GM18511 (cell line): ENCODE data around the gene ALDH2.
"Not testable (repeated sequence)": the region's sequence is repeated elsewhere in the genome, so short reads cannot be mapped to it uniquely, and the experiment has no call there.

Source experiments
- ATAC-seq: cut with Tn5 transposase; IDR thresholded peaks from one replicate; pipeline ENCODE4 v1.9.1; 2021; ENCODE audit warnings: mild to moderate bottlenecking, moderate library complexity; ENCODE audit not compliant: unreplicated experiment

ALDH2 gene

DNA sequence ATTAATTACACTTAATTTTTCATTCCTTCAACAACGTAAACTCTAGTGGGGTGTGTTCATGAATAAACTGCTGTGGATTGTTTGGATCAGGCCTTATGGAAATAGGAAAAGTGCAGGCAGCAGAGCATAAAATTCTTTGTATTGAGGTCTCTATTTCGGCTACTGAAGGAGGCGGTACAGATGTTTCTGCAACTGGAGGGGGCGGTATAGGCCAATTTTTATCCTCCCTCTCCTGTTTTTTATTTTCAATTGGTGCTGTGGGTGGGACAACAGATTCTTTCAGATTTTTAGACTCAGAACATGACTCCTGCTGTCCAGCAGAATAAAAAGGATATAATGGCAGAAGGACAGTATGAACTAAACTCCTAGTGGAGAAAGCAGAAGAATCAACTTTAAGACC is 57.6 kb downstream of the ALDH2 start:
- not testable (repeated sequence) for ATAC-seq

DNA sequence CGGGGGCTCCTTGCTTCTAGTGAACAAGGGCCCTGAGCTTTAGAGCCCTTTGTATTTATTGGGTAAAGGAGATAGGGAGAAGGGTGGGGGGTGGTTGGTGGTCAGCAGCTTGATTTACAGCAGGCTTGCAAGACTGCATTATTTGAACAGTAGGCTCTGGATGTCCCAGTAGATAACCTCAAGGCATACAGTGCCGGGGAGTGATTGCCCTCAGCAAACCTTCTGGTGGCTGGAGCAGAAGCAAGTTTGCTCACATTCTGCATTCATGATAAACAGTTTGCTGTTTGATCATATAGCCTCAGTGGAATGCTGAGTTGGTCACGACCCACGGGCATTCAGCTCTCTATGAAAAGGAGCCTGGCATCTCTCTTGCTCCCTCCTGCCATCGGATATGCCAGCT is 58.8 kb downstream of the ALDH2 start:
- no peak for ATAC-seq

DNA sequence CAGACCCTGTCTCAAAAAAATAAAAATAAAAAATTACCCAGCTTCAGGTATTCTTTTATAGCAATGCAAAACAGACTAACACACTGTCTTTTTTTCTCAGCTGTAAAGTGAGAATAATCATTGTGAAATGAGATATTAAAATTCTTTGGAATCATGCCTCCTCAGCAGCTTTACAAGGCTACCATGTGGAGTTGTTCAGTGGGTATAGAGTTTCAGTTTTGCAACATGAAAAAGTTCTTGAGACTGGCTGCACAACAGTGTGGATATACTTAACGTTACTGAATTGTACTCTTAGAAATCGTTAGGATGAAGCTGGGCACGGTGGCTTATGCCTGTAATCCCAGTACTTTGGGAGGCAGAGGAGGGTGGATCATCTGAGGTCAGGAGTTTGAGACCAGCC is 59.6 kb downstream of the ALDH2 start:
- ATAC-seq = no peak

DNA sequence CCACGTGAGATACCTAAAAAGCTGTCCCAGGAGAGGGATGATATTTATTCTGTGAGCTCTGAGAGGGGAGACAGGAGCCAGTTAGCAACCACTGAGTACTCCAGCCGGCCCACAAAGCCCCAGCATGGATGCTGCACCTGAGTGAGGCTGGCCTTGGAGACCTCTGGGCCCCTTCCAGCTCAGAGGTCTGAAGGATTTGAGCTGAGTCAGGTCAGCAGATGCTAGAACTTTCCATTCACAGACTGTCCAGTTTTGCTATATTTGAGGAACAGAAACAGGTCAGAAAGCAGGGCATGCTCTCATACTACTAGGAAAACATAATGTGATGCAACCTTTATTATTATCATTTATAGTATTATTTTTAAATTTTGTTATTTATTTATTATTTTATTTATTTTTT is 60.3 kb downstream of the ALDH2 start:
- no peak for ATAC-seq

DNA sequence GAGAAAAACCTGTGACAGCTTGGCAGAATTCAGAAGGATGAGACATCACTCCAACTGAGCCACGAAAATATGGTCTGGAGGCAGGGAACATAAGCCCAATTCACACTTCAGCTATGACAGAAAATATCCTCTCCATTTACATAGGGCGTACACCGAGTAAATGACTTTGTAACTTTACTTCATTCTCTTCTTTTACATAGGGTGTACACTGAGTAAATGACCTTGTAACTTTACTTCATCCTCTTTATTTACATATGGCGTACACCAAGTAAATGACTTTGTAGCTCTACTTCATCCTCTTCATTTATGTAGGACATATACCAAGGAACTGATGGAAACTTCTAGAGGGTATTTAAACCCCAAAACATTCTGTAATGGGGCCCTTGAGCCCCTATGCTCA is 61.2 kb downstream of the ALDH2 start:
- no peak for ATAC-seq

DNA sequence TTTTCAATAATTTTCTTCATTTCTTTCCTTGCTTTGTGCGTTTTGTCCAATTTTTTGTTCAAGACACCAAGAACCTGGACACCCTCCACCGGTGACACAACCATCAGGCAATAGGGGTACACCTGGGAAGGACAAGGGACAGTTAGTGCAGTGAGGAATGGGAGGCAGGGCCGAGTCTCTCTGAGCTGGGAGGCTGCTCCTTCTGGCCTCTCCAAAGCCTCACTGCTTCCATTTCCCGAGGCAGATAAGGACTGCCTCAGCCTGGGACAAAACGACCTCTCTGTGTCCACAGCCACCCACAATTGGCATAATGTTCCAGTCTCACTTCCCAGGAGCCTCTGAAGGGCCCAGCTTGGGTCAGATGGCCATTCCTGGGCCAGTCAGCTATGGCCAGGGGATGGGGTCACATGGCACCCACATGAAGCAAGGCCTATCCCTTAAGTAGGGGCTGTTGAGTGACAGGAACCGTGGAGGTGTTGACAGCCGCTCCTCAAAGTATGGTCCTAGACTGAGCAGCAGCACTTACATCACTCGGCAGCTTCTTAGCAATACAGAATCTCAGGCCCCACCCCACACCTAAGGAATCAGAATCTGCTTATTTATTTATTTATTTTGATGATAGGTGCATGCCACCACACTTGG is 61.7 kb downstream of the ALDH2 start:
- no peak for ATAC-seq

DNA sequence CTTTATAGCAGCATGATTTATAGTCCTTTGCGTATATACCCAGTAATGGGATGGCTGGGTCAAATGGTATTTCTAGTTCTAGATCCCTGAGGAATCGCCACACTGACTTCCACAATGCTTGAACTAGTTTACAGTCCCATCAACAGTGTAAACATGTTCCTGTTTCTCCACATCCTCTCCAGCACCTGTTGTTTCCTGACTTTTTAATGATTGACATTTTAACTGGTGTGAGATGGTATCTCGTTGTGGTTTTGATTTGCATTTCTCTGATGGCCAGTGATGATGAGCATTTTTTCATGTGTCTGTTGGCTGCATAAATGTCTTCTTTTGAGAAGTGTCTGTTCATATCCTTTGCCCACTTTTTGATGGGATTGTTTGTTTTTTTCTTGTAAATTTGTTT is 62.9 kb downstream of the ALDH2 start:
- not testable (repeated sequence) for ATAC-seq

DNA sequence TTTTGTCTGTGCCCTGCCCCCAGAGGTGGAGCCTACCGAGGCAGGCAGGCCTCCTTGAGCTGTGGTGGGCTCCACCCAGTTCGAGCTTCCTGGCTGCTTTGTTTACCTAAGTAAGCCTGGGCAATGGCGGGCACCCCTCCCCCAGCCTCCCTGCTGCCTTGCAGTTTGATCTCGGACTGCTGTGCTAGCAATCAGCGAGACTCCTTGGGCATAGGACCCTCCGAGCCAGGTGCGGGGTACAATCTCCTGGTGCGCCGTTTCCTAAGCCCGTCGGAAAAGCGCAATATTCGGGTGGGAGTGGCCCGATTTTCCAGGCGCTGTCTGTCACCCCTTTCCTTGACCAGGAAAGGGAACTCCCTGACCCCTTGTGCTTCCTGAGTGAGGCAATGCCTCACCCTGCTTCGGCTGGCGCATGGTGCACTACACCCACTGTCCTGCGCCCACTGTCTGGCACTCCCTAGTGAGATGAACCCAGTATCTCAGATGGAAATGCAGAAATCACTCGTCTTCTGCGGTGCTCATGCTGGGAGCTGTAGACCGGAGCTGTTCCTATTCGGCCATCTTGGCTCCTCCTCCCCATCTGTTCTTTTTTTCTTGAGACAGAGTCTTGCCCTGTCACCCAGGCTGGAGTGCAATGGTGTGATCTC is 68.1 kb downstream of the ALDH2 start:
- not testable (repeated sequence) for ATAC-seq

DNA sequence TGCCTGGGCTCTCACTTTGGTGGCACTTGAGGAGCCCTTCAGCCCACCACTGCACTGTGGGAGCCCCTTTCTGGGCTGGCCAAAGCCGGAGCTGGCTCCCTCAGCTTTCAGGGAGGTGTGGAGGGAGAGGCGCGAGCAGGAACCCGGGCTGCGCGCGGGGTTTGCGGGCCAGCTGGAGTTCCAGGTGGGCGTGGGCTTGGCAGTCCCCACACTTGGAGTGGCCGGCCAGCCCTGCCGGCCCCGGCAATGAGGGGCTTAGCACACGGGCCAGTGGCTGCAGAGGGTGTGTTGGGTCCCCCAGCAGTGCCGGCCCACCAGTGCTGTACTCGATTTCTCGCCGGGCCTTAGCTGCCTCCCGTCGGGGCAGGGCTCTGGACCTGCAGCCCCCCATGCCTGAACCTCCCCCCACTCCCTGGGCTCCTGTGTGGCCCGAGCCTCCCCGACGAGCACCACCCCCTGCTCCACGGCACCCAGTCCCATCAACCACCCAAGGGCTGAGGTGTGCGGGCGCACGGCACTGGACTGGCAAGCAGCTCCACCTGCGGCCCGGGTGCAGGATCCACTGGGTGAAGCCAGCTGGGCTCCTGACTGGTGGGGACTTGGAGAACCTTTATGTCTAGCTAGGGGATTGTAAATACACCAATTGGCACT is 68.9 kb downstream of the ALDH2 start:
- not testable (repeated sequence) for ATAC-seq

DNA sequence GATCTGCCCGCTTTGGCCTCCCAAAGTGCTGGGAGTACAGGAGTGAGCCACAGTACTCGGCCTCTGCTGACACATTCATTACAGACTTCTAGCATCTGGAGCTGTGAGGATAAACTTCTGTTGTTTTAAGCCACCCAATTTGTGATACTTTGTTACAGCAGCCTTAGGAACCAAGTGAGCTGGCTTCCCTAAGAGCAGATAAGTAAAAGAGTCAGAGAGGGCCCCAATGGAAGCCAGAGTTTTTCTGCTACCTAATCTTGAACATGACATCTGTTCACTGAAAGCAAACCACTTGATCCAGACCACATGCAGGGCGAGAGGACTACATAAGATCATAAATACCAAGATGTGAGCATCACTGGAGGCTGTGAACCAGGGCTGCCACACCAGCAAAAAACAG is 71.6 kb downstream of the ALDH2 start:
- ATAC-seq = no peak

DNA sequence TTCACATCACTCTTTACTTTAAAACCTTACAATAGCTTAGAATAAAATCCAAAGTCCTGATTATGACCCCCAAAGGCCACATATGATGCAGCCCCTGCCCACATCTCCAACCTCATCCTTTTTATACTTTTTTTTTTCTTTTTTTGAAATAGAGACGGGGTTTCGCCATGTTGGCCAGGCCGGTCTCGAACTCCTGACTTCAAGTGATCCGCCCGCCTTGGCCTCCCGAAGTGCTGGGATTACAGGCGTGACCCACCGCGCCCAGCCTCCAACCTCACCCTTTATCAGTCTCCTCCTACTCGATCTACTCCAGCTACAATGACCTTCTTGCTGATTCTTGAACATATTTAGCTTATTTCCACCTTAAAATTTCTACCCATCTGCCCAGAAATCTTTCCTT is 74.1 kb downstream of the ALDH2 start:
- no peak for ATAC-seq

DNA sequence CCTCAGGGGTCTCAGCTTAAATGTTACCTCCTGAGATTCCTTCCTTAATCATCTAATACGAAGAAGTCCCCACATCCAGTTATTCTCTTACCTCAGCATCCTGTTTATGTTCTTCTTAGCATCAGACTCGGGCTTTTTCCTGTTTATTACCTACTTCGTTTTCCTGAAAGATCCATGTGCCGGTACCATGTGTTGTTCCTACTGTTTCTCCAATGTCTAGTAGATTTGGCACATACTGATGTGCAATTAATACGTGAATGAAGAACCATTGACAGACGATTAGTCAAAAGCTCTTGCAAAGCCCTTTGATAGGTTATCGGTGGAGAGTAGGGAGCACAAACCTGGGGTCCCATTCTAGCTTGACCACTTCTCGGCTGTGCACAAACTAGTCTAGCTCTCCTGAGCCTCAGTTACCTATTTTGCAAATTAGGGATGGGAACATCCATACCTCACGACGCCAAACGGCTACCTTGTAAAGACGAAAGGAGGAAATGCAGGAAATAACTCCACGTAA is 74.6 kb downstream of the ALDH2 start:
- ATAC-seq = peak; percentile 3

DNA sequence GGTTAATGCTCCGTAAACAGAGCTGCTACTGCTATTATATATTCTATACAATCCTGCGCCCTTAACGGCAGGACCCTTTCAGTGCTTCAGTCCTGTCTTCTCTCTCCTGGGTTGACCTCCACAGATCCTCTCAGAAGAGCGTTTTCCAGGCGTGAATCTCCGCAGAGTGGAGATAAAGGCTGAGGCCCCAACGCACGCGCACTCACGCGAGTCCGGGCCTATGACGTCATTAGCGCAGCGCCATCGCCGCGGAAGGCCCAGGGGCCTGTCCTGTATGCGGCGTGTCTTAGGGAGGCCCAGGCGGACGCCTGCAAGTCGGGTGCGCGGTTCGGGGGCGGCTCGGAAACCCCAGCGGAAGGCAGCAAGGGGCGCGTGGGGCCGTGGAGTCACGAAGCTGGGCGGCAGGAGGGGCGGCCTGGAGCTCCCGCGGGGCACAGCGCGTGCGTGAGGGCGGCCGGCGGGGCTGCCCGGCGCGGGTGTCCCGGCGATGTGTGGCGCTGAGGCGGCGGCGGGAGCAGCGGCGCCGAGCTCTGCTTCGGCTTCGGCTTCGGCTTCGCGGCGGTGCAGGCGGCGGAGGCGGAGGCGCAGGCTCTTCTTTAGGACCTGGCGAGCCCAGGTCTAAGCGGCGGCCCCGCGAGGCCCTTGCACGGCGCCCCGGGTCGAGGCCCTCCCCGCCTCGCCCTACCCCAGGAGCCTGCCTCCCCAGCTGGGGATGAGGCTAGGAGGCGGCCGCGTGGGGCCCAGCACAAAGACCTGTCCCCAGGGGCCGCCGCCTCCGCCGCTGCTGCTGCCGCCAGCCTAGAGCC is 75.2 kb downstream of the ALDH2 start, which contains the start of gene MAPKAPK5:
Gene MAPKAPK5 (plus strand): TSS at position 479 of the 806 bp plus-strand sequence. CDS start 506 bp downstream, outside the sequence.
- peak; percentile 91 for ATAC-seq

DNA sequence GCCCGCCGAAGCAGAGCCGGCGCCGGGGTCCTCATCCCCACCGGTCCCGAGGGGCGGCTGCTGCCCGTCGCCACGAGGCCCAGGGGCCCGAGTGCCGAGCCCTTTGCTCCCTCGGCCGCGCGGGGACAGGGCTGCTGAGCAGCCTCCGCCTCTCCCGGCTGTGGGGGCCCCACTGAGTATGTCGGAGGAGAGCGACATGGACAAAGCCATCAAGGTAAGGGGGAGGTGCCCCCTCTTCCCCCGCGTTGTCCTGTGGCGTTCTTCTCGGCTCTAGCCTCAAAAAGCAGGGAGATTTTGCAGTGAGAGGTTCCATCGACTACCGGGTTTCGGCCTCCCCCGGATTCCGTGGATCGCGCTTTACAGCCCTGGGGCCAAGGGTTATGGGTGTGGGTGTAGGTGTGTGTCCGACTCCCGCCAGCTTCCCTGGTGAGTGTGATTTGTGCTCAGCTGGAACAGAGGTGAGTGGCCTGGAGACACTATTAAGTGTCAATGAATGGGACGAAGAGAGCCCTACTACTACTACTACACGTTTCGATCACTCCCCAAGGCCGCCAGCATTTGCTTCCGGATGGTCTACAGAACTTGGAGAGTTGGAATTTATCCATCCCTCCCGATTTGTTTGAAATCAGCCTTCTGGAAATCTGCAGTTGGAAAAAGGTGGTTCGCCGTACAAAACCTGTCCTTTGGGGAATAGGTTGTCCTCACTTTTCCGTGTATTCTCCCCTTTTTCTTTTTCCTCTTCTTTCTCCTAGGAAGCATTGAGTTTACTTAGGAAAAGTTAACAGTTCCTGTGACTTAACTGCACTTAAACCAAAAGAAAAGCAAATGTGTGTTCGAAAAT is 76.0 kb downstream of the ALDH2 start:
- ATAC-seq = peak; percentile 29

DNA sequence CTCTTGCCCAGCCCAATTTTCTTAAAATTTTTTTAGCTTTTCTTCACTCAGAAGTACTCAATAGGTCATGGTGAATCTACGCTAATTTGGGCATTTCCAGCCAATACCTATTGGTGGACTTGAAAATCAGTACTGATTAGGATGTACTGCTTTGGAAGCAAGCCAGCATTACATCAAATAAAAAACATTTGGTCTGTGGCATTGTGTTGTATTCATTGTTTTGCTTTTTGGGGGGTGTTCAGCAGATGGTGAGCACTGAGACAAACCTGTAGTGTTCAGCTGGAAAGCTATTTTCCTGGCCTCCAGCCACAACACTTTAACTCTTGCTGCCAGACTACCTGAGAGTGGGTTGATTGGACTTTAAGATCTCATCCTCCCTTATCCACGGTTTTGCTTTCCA is 79.3 kb downstream of the ALDH2 start:
- no peak for ATAC-seq

DNA sequence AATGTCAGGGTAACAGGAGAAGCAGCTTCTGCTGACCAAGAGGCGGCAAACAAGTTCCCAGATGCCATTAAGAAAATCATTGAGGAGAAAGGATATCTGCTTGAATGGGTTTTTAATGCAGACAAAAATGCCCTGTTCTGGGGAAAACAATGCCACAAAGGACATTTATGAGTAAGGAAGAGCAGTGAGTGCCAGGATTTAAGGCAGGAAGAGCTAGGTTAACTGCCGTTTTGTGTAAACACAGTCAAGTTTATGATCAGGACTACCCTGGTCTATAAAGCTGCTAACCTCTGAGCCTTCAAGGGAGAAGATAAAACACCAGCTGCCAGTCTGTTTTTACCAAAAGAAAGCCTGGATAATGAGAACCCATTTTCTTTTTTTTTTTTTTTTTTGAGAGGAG is 83.8 kb downstream of the ALDH2 start:
- ATAC-seq = no peak

DNA sequence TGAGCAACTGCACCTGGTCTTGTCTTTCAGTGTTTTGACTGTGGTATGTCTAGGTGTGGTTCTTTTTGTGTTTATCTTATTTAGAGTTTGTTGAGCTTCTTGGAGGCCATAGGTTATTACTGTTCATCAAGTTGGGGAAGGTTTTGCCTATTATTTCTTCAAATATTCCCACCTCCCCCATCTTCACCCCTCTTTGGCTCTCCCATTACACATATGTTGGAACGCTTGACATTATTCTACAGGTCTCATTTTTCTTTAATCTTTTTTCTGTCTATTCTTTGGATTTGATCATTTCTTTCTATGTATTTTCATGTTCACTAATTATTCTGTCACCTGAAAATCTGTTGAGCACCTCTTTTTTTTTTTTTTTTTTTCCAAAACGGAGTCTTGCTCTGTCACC is 91.5 kb downstream of the ALDH2 start:
- ATAC-seq = no peak

DNA sequence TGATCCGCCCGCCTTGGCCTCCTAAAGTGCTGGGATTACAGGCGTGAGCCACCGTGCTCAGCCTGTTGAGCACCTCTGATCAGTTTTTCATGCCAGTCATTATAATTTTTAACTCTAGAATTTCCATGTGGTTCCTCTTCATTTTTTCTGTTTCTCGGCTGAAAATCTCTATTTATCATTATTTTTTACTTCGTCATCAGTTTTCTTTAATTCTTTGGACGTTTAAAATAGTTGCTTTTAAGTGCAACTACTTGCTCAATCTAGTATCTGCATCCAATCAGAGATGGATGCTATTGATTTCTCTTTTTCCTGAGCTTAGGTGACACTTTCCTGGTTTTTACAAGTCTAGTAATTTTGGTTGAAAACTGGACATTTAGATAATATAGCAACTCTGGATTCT is 92.0 kb downstream of the ALDH2 start:
- ATAC-seq = no peak

DNA sequence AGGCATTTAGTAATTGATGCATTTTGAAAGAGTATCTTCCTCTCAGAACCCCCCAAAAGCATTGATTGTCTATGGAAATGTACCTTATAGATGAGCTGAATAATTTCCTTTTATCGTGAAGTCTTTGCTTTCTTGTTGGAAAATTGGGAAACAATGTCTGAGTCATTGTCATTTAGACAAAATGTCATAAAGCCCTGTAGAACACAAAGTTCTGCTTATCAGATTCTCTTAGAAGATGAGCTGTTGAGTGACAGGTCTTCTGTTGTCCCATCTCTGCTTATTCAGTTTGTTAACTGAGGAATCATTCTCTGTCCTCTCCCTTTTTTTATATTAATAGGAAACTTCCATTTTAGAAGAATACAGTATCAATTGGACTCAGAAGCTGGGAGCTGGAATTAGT is 98.2 kb downstream of the ALDH2 start:
- no peak for ATAC-seq
